HepG2 (cell line): ENCODE measurements around the gene MTR. TPM values are rescaled to one million over a fixed set of nuclear protein-coding genes. Genes with fewer than 3 reads are reported as not detected.

ENCODE experiments used
- ATAC-seq: fragments of 200-7000 bp; cut with Tn5 transposase; 3 replicates; pipeline ENCODE4 v1.9.1; 2020; ENCODE audit warnings: mild to moderate bottlenecking, moderate library complexity
- BruUV-seq: library from RNA; stranded (reverse); fragments of 400-500 nt; replicated peaks from 2 replicates; lab custom pipeline; 2021; lab: Mats Ljungman, UMichigan
- CTCF ChIA-PET: fragments of 300-600 bp; formaldehyde crosslinking; extraction: SDS; loops from one replicate; lab custom pipeline; 2021; ENCODE audit warnings: low total read pairs, inconsistent platforms, low intra/inter-chr PET ratio; lab: Yijun Ruan, JAX
- POLR2A ChIA-PET: fragments of 350-600 bp; sonication (Branson Sonifier 250); formaldehyde crosslinking; loops from one replicate; lab custom pipeline; 2020; ENCODE audit warnings: antibody characterized with exemption, inconsistent platforms; lab: Yijun Ruan, JAX
- DNase-seq: peaks from one replicate; pipeline ENCODE4 v3.0.0-alpha.2; 2015; ENCODE audit warnings: low spot score
- FAIRE-seq: peaks from 3 replicates; lab custom pipeline; 2011; peaks lifted over from hg19 to GRCh38; lab: Jason Lieb, UNC
- H2AFZ ChIP-seq: one replicate; pipeline ENCODE4 v1.6.1; 2011; ENCODE audit warnings: low read length, inconsistent platforms
- H3K27ac ChIP-seq: fragments of 300-600 bp; 3 replicates; pipeline ENCODE4 v1.8.0; 2011; ENCODE audit warnings: mixed run types, mild to moderate bottlenecking, mixed read lengths, low read length, inconsistent platforms; ENCODE audit not compliant: insufficient read depth; ENCODE audit errors: extremely low read length
- H3K27me3 ChIP-seq, 2 experiments: fragments of 200-600 bp in 1 of 2; 2 replicates in 1 of 2; 3 replicates in 1 of 2; pipeline versions ENCODE4 v1.6.0 to v1.8.0; 2011; ENCODE audit warnings: low read length in 2 of 2, mild to moderate bottlenecking in 2 of 2, moderate library complexity in 2 of 2, inconsistent platforms in 1 of 2; ENCODE audit not compliant: insufficient read depth in 2 of 2, control insufficient read depth in 1 of 2
- H3K36me3 ChIP-seq, 2 experiments: fragments of 200-600 bp in 1 of 2; replicated peaks in 1 of 2; 2 replicates in 1 of 2; 3 replicates in 1 of 2; pipeline versions ENCODE4 v1.5.1 to v1.8.0; 2011; ENCODE audit warnings: low read length in 2 of 2, inconsistent platforms in 1 of 2; ENCODE audit not compliant: insufficient read depth in 2 of 2, control insufficient read depth in 1 of 2
- H3K4me1 ChIP-seq: 2 replicates; pipeline ENCODE4 v1.5.1; 2012; ENCODE audit warnings: low read length, inconsistent platforms; ENCODE audit not compliant: insufficient read depth
- H3K4me2 ChIP-seq: 2 replicates; pipeline ENCODE4 v1.6.0; 2011; ENCODE audit warnings: low read depth, low read length, inconsistent platforms
- H3K4me3 ChIP-seq, 3 experiments: fragments of 200-600 bp in 1 of 3; sonication (generic), shearing (Covaris generic) in 1 of 3; replicated peaks in 1 of 3; 2 replicates each; pipeline ENCODE4 v1.5.1; 2011 to 2016; ENCODE audit warnings: low read length in 3 of 3, inconsistent platforms in 2 of 3, low read depth in 2 of 3, mild to moderate bottlenecking in 2 of 3, control low read depth in 1 of 3, mixed read lengths in 1 of 3; ENCODE audit not compliant: insufficient read depth in 1 of 3
- H3K79me2 ChIP-seq: one replicate; pipeline ENCODE4 v1.6.1; 2011; ENCODE audit warnings: low read length, inconsistent platforms; ENCODE audit not compliant: insufficient read depth
- H3K9ac ChIP-seq: 2 replicates; pipeline ENCODE4 v1.6.0; 2011; ENCODE audit warnings: mild to moderate bottlenecking, low read depth, low read length, inconsistent platforms; ENCODE audit not compliant: insufficient read depth
- H3K9me3 ChIP-seq: 2 replicates; pipeline ENCODE4 v1.5.1; 2012; ENCODE audit warnings: mild to moderate bottlenecking, low read length
- H4K20me1 ChIP-seq: 2 replicates; pipeline ENCODE4 v1.6.0; 2011; ENCODE audit warnings: inconsistent platforms, mild to moderate bottlenecking, low read length, moderate library complexity; ENCODE audit not compliant: insufficient read depth
- ATF7-NPFF ChIP-seq: sonication (generic); formaldehyde crosslinking; IDR thresholded peaks from 2 replicates; pipeline ENCODE4 v1.8.1; 2023; ENCODE audit warnings: mild to moderate bottlenecking, low read depth, missing genetic modification reagents, moderate library complexity
- JUND ChIP-seq: sonication (generic); formaldehyde crosslinking; IDR thresholded peaks from 2 replicates; pipeline ENCODE4 v1.8.0; 2022; ENCODE audit warnings: mild to moderate bottlenecking, missing genetic modification reagents
- NCOR1 ChIP-seq: fragments of 200-600 bp; sonication (generic); IDR thresholded peaks from 2 replicates; pipeline ENCODE4 v1.7.0; 2017; ENCODE audit warnings: antibody characterized with exemption, low read length, borderline replicate concordance
- RBFOX2 ChIP-seq: fragments of 200-400 bp; formaldehyde crosslinking; IDR thresholded peaks from 2 replicates; pipeline ENCODE4 v1.6.1; 2017; ENCODE audit warnings: low read depth, mild to moderate bottlenecking, low read length
- RCOR2 ChIP-seq: IDR thresholded peaks from 2 replicates; pipeline ENCODE4 v1.6.1; 2016; ENCODE audit warnings: missing biosample characterization, missing genetic modification reagents
- SATB2 ChIP-seq: sonication (generic); formaldehyde crosslinking; IDR thresholded peaks from 2 replicates; pipeline ENCODE4 v1.5.0; 2020; ENCODE audit warnings: missing genetic modification reagents
- SIN3A ChIP-seq: IDR thresholded peaks from 2 replicates; pipeline ENCODE4 v1.6.1; 2011; ENCODE audit warnings: low read depth, mild to moderate bottlenecking, control low read depth, low read length, borderline replicate concordance
- SMYD3 ChIP-seq: sonication (generic); formaldehyde crosslinking; IDR thresholded peaks from 2 replicates; pipeline ENCODE4 v1.8.1; 2023; ENCODE audit warnings: mild to moderate bottlenecking, missing genetic modification reagents
- SP2 ChIP-seq: sonication (generic); formaldehyde crosslinking; IDR thresholded peaks from 2 replicates; pipeline ENCODE4 v1.5.1; 2020; ENCODE audit warnings: mild to moderate bottlenecking, missing genetic modification reagents
- SRSF4 ChIP-seq: fragments of 200-400 bp; formaldehyde crosslinking; IDR thresholded peaks from one replicate; pipeline ENCODE4 v1.6.1; 2018; ENCODE audit warnings: mild to moderate bottlenecking, low read depth, low read length, moderate library complexity; ENCODE audit not compliant: poor library complexity, severe bottlenecking
- TBL1XR1 ChIP-seq: fragments of 150-350 bp; IDR thresholded peaks from 2 replicates; pipeline ENCODE4 v1.6.1; 2014; ENCODE audit warnings: borderline replicate concordance, low read length; ENCODE audit not compliant: partially characterized antibody
- ZNF234 ChIP-seq: sonication (generic); formaldehyde crosslinking; conservative IDR thresholded peaks from 2 replicates; pipeline ENCODE4 v1.5.1; 2020; ENCODE audit warnings: mild to moderate bottlenecking, missing genetic modification reagents
- ZNF441 ChIP-seq: sonication (generic); formaldehyde crosslinking; IDR thresholded peaks from 2 replicates; pipeline ENCODE4 v1.7.0; 2021; ENCODE audit warnings: missing genetic modification reagents, borderline replicate concordance
- ZNF674 ChIP-seq: sonication (generic); formaldehyde crosslinking; IDR thresholded peaks from 2 replicates; pipeline ENCODE4 v1.5.0; 2020; ENCODE audit warnings: low read depth, mild to moderate bottlenecking, missing genetic modification reagents
- WGBS: methylation state at CpG from one replicate; pipeline ENCODE4 v1.1.6; 2017; ENCODE audit warnings: low lambda C conversion rate; 5-methylcytosine and 5-hydroxymethylcytosine counted together
- in situ Hi-C: cut with HindIII; loops from 2 replicates; pipeline ENCODE4 v1.10.0; 2017; ENCODE audit warnings: low pct_unique_long_range_greater_than_20kb; ENCODE audit not compliant: extremely low pct_ligation_motif_present
- intact Hi-C: fragments of 100-400 bp; cut with micrococcal nuclease; formaldehyde crosslinking; loops from one replicate; pipeline ENCODE4 v1.10.0; 2022; ENCODE audit not compliant: unreplicated experiment
- polyA plus RNA-seq, 8 experiments: library from polyadenylated mRNA; depleted of rRNA in 3 of 8; stranded (reverse) in 7 of 8; unstranded in 1 of 8; fragments of >200 nt; fragmentation: Illumina TruSeq in 4 of 8; extraction: Trizol in 4 of 8; gene quantifications; 2 replicates each; pipeline versions ENCODE4 v1.2.1 to v1.2.3, GENCODE V29; 2011 to 2016; ENCODE audit warnings: low read depth in 4 of 8, missing spikeins in 1 of 8, mixed read lengths in 1 of 8; ENCODE audit not compliant: insufficient read depth in 1 of 8
- total RNA-seq, 5 experiments: library from RNA; depleted of rRNA; stranded (reverse); fragments of >200 nt; fragmentation: Illumina TruSeq; extraction: Trizol; gene quantifications; 2 replicates each; pipeline ENCODE4 v1.2.3, GENCODE V29; 2016; ENCODE audit warnings: low read depth in 1 of 5
- TF ChIP-seq, protein P1 (sequence below), 2 experiments: IDR thresholded peaks; 2 replicates each; pipeline ENCODE4 v1.6.1; 2011 to 2012; ENCODE audit warnings: low read length in 2 of 2, borderline replicate concordance in 1 of 2, low read depth in 1 of 2, mild to moderate bottlenecking in 1 of 2, moderate library complexity in 1 of 2
- TF ChIP-seq, protein P2 (sequence below): IDR thresholded peaks from 2 replicates; pipeline ENCODE4 v1.6.1; 2016; ENCODE audit warnings: low read depth, borderline replicate concordance

The MTR gene
- total and polyA plus RNA-seq, 2 of the 13 experiments (the other 11 are each of a cell fraction or from before 2014, with no cell fraction given) = 16.3 to 36.1 TPM

DNA sequence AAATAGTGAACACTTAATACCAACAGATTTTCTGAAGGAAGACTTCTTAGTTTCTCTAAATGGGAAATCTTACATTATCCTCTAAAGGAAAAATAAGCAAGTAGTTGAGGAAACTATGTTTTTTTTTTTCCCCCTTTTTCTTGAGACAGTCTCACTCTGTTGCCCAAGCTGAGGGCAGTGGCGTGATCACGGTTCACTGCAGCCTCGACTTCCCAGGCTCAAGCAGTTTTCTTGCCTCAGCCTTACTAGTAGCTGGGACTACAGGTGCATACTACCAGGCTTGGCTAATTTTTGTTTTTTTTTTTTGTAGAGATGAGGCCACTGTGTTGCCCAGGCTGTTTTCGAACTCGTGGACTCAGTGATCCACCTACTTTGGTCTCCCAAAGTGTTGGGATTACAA is 3.9 kb downstream of the MTR start:
- in situ Hi-C loops (no loop called here), intact Hi-C loops (no loop called here)
- no peak for ATAC-seq
- WGBS = 98% methylated on average over 5 of the region's 5 CpGs
- BruUV-seq = no TSS peak
- ChIA-PET POLR2A (no interaction called here), CTCF (no interaction called here)
- no peak for DNase-seq
- Histone ChIP-seq H4K20me1 (no peaks in the 10 kb centered on the region), H3K27ac (no peak overlapping the region), H3K27me3 (no peaks in the 10 kb centered on the region), H3K79me2 (peaks cover 71% of the 10 kb centered on the region), H3K9ac (no peak overlapping the region), H3K4me2 (no peak overlapping the region), H2AFZ (no peak overlapping the region), H3K36me3 (peaks cover 1 to 11% of the 10 kb centered on the region in 2 experiments), H3K4me3 (no peak overlapping the region), H3K4me1 (peaks cover 35% of the 10 kb centered on the region), H3K9me3 (no peaks in the 10 kb centered on the region)
- TF ChIP-seq SIN3A (no peak), SRSF4 (no peak), SMYD3 (CRISPR knock-in tag) (no peak), NCOR1 (no peak), ATF7-NPFF (CRISPR knock-in tag) (no peak), ZNF674 (CRISPR knock-in tag) (no peak), JUND (no peak), ZNF441 (CRISPR knock-in tag) (no peak), SP2 (CRISPR knock-in tag) (no peak), ZNF234 (no peak), SATB2 (CRISPR knock-in tag) (no peak), RCOR2 (no peak), TBL1XR1 (no peak), RBFOX2 (no peak)
- TF ChIP-seq, protein P1, sequence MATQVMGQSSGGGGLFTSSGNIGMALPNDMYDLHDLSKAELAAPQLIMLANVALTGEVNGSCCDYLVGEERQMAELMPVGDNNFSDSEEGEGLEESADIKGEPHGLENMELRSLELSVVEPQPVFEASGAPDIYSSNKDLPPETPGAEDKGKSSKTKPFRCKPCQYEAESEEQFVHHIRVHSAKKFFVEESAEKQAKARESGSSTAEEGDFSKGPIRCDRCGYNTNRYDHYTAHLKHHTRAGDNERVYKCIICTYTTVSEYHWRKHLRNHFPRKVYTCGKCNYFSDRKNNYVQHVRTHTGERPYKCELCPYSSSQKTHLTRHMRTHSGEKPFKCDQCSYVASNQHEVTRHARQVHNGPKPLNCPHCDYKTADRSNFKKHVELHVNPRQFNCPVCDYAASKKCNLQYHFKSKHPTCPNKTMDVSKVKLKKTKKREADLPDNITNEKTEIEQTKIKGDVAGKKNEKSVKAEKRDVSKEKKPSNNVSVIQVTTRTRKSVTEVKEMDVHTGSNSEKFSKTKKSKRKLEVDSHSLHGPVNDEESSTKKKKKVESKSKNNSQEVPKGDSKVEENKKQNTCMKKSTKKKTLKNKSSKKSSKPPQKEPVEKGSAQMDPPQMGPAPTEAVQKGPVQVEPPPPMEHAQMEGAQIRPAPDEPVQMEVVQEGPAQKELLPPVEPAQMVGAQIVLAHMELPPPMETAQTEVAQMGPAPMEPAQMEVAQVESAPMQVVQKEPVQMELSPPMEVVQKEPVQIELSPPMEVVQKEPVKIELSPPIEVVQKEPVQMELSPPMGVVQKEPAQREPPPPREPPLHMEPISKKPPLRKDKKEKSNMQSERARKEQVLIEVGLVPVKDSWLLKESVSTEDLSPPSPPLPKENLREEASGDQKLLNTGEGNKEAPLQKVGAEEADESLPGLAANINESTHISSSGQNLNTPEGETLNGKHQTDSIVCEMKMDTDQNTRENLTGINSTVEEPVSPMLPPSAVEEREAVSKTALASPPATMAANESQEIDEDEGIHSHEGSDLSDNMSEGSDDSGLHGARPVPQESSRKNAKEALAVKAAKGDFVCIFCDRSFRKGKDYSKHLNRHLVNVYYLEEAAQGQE (IDR thresholded peaks at IDR 0.05; ENCODE audit: borderline replicate concordance in 1 of 2, low read depth in 1 of 2, low read length in 2 of 2) = no peak
- TF ChIP-seq, protein P2, sequence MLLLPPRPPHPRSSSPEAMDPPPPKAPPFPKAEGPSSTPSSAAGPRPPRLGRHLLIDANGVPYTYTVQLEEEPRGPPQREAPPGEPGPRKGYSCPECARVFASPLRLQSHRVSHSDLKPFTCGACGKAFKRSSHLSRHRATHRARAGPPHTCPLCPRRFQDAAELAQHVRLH (CRISPR knock-in tag) = no peak
- FAIRE-seq = no peak
